PC-3 (cell line): Measurements from ENCODE around the gene DXO.
"Not testable (repeated sequence)": the region's sequence is repeated elsewhere in the genome, so short reads cannot be mapped to it uniquely, and the experiment has no call there.

Experiments
- EZH2 ChIP-seq: fragments of 300-600 bp; sonication (generic); IDR thresholded peaks from one replicate; pipeline ENCODE4 v1.6.1; 2017; ENCODE audit warnings: antibody characterized with exemption, mild to moderate bottlenecking, low read length; ENCODE audit not compliant: unreplicated experiment
- EZH2phosphoT487 ChIP-seq: fragments of 300-600 bp; sonication (generic); IDR thresholded peaks from 2 replicates; pipeline ENCODE4 v1.6.1; 2018; ENCODE audit warnings: mild to moderate bottlenecking, antibody characterized with exemption, low read length, borderline replicate concordance
- TF ChIP-seq, protein P1 (sequence below): fragments of 300-600 bp; sonication (generic); conservative IDR thresholded peaks from 2 replicates; pipeline ENCODE4 v1.5.1; 2017; ENCODE audit warnings: antibody characterized with exemption, low read depth, mild to moderate bottlenecking, low read length

DNA sequence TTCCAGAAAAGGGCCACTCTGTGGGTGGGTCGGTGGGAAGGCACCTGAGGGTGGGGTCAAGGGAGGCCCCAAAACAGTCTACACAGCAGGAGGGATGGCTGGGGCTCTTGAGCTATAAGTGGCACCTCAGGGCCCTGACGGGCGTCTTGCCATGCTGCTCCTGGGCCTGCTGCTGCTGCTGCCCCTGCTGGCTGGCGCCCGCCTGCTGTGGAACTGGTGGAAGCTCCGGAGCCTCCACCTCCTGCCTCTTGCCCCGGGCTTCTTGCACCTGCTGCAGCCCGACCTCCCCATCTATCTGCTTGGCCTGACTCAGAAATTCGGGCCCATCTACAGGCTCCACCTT, 33.6 kb upstream of the DXO start:
- TF ChIP-seq, protein P1, sequence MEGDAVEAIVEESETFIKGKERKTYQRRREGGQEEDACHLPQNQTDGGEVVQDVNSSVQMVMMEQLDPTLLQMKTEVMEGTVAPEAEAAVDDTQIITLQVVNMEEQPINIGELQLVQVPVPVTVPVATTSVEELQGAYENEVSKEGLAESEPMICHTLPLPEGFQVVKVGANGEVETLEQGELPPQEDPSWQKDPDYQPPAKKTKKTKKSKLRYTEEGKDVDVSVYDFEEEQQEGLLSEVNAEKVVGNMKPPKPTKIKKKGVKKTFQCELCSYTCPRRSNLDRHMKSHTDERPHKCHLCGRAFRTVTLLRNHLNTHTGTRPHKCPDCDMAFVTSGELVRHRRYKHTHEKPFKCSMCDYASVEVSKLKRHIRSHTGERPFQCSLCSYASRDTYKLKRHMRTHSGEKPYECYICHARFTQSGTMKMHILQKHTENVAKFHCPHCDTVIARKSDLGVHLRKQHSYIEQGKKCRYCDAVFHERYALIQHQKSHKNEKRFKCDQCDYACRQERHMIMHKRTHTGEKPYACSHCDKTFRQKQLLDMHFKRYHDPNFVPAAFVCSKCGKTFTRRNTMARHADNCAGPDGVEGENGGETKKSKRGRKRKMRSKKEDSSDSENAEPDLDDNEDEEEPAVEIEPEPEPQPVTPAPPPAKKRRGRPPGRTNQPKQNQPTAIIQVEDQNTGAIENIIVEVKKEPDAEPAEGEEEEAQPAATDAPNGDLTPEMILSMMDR: not testable (repeated sequence)
- TF ChIP-seq EZH2phosphoT487, EZH2: not testable (repeated sequence)
